Astrocyte of the cerebellum (primary cell): ENCODE measurements around the gene NME8.

Experiments used
- DNase-seq: peaks from one replicate; pipeline ENCODE4 v3.0.0-alpha.2; 2011; ENCODE audit warnings: low read depth
- H3K4me3 ChIP-seq: 2 replicates; pipeline ENCODE4 v1.5.1; 2011; ENCODE audit warnings: mild to moderate bottlenecking, low read depth, low read length, moderate library complexity
- in situ Hi-C: cut with HindIII; loops from 2 replicates; pipeline ENCODE4 v1.10.0; 2017; ENCODE audit warnings: low sequenced_read_pairs
- TF ChIP-seq, protein P1 (sequence below): IDR thresholded peaks from 2 replicates; pipeline ENCODE4 v1.5.1; 2012; ENCODE audit warnings: low read length, low read depth, moderate library complexity, mild to moderate bottlenecking; ENCODE audit errors: missing control alignments

The NME8 gene

DNA sequence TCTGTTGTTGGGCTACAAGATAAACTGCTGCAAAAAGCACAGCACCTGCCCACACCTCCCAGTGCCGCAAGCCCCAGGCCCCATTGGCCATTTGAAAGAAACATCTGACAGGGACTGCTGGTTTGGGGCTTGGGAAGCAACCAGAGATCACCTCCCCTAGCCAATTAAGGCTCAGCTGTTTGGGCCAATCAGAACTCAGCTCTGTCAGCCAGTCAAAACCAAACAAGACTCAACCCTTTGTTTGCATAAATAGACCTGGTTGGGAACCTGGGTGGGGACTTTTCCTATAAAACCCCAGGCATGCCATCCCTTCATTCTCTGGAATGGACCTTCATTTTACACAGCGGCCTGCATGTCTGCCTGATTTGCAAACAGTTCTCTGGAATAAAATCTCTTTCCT is 17.2 kb upstream of the NME8 start:
- DNase-seq, result no peak
- TF ChIP-seq, protein P1, sequence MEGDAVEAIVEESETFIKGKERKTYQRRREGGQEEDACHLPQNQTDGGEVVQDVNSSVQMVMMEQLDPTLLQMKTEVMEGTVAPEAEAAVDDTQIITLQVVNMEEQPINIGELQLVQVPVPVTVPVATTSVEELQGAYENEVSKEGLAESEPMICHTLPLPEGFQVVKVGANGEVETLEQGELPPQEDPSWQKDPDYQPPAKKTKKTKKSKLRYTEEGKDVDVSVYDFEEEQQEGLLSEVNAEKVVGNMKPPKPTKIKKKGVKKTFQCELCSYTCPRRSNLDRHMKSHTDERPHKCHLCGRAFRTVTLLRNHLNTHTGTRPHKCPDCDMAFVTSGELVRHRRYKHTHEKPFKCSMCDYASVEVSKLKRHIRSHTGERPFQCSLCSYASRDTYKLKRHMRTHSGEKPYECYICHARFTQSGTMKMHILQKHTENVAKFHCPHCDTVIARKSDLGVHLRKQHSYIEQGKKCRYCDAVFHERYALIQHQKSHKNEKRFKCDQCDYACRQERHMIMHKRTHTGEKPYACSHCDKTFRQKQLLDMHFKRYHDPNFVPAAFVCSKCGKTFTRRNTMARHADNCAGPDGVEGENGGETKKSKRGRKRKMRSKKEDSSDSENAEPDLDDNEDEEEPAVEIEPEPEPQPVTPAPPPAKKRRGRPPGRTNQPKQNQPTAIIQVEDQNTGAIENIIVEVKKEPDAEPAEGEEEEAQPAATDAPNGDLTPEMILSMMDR, result no peak
- H3K4me3 ChIP-seq, result no peak overlapping the region
- in situ Hi-C loops, result no loop called here

DNA sequence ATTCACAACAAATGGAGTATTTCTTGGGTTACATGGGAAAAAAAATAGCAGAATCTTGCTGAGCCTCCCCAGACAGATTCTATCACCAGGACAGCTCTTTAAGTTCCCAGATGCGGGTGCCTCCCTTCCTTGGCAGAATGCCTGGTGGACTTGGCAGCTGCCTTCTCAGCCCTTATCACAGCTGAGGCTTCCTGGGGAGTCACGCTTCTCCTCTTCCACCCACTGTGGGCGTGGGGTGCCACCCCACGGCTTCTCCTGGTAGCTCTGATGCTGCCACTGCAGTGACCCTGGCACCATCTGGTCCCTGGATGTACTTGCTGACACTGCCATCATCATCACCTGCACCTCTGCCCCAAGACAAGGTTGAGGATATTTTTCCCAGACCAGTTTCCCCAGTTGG is 16.2 kb upstream of the NME8 start:
- TF ChIP-seq, protein P1, result no peak
- no peak for DNase-seq

DNA sequence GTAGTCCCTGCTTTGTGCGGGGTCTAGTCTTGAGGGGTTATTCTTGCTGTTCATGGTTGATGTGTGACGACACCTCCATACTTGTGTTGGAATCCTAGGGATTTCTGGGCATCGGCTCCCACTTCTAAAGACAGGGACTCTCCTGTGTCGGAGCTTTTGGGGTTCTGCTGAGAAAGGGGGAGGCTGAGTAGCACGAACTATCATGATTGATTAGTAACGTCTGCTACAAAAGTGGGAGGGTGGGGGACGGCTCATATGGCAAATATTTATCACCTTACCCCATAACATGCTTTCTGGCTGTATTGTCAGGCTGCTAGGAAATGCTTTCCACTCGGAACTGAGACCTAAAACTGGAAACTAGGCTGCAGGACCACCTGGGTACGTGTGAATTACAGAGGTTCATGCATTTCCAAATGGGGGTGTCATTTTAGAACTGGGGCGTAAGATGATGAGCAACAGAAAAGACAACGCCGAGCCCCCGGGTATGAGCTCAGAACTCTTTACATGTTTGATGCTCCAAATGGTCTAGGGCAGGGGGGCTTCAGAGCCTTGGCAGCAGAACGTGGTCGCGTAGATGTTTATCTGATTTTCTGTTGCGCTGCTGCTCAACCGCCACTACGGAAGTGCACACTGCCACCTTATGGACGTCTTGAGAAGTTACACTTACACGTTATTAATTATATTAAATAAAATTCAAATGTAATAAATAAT is 15.1 kb upstream of the NME8 start:
- TF ChIP-seq, protein P1, result peak; percentile 66
- peak overlapping the region; percentile 5 for H3K4me3 ChIP-seq
- DNase-seq, result peak; percentile 28
- in situ Hi-C loops, result no loop called here

More for the DNA sequence above, 16.2 kb upstream of the NME8 start:
- in situ Hi-C loops, result no loop called here
- H3K4me3 ChIP-seq, result no peak overlapping the region

DNA sequence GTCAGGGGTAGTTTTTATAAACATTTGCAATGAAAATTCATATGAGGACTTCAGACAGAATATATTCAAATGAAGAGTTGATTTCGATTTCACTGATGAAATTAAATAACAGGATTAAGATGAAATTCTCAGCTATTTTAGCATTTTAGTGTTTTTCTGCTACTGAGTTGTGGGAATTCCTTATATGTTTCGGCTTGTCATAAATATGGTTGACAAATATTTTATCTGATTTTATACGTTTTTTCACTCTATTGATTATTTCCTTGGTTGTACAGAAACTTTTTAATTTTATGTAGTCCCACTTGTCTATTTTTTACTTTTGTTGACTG is 14.6 kb upstream of the NME8 start:
- no peak for DNase-seq
- no peak overlapping the region for H3K4me3 ChIP-seq

DNA sequence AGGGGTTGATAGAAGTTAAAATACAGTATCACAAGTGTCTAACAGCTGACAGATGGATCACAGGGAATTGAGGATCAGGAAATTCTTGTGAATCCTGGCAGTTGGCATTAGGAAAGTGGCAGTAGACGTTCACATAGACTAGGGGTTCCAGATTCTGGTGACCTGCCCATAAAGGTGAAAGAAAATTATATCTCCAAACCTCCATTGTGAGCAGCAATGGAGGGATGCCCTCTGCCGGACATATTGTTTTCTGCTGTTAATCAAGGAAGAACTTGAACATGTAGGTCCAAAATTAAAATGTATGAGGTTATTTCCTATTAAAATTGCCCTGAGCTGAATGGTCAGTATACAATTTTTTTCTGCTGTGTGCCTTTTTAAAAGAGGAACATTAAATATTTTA is 5.1 kb downstream of the NME8 start:
- no peak for DNase-seq

More for the DNA sequence above, 14.6 kb upstream of the NME8 start:
- in situ Hi-C loops, result no loop called here
- TF ChIP-seq, protein P1, result no peak

DNA sequence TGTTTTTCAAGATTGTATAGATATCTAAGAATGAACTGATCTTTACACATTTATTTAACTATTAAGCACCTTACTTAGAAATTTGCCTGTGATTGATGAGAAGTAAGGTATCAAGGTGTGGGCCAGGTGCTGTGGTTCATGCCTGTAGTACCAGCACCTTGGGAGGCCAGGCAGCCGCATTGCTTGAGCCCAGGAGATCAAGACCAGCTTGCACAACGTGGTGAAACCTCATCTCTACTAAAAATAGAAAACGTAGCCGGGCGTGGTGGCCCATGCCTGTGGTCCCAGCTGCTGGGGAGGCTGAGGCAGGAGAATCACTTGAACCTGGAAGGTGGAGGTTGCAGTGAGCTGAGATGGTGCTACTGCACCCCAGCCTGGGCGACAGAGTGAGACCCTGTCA is 33.7 kb downstream of the NME8 start:
- H3K4me3 ChIP-seq, result no peak overlapping the region
- TF ChIP-seq, protein P1, result no peak
- DNase-seq, result no peak
- in situ Hi-C loops, result no loop called here

More for the DNA sequence above, 5.1 kb downstream of the NME8 start:
- in situ Hi-C loops, result no loop called here
- TF ChIP-seq, protein P1, result peak; percentile 24
- no peak overlapping the region for H3K4me3 ChIP-seq
